Hepatic stellate cell (primary cell): ENCODE measurements around the gene SWAP70.
A peak's percentile ranks its signal among the peaks of the same experiment; 100 is the strongest.

Experiments used
- DNase-seq: peaks from one replicate; pipeline ENCODE4 v3.0.0; 2011; ENCODE audit warnings: low spot score

Gene SWAP70

DNA sequence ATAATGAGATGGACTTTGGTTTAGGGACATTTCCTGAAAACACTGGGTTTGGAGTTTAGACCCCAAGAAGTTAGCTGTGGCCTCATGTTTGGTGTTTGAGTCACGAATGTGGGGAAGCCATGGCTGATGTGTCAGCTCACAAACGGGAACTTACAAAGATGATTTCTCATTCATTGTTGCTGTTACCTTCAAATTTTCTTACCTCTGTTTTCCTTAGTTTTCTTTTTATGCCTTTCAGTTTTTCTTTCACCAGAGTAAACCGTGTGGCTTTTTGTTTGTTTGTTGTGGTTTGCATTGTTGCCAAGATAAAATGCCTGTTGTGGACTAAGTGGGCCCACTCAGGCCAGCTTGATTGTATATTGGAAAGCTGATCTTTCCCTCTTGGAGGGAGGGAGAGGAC lies 89.1 kb downstream of the SWAP70 start:
- DNase-seq: peak; percentile 66

GRCh38 chr11:9754010-9754471 lies 90.2 kb downstream of the SWAP70 start:
- no peak for DNase-seq

GRCh38 chr11:9755561-9756185 lies 91.8 kb downstream of the SWAP70 start:
- DNase-seq: peak; percentile 90

DNA sequence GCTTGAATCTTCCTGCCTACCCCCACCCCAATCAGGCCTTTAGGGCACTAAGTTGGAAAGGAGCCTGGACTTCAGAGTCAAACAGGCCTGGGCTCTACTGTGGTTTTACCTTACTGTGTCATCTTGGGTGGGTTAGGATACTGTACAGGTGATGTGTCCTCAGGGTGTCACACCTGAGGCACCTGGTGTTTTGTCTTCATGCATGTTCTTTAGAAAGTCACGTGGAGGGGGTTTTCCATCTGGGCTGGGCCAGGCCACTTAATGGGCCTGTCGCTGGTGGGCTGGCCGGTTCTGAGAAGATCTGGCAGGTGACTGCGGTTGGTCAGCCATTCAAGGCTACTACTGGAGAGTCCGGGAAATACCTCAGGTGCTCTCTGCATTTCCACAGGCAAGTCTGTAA lies 92.6 kb downstream of the SWAP70 start:
- no peak for DNase-seq

- DNase-seq: no peak
Observed at GRCh38 chr11:9756878-9757277, 93.0 kb downstream of the SWAP70 start.

- DNase-seq: peak; percentile 93
Observed at GRCh38 chr11:9757809-9758636, 94.1 kb downstream of the SWAP70 start.

DNA sequence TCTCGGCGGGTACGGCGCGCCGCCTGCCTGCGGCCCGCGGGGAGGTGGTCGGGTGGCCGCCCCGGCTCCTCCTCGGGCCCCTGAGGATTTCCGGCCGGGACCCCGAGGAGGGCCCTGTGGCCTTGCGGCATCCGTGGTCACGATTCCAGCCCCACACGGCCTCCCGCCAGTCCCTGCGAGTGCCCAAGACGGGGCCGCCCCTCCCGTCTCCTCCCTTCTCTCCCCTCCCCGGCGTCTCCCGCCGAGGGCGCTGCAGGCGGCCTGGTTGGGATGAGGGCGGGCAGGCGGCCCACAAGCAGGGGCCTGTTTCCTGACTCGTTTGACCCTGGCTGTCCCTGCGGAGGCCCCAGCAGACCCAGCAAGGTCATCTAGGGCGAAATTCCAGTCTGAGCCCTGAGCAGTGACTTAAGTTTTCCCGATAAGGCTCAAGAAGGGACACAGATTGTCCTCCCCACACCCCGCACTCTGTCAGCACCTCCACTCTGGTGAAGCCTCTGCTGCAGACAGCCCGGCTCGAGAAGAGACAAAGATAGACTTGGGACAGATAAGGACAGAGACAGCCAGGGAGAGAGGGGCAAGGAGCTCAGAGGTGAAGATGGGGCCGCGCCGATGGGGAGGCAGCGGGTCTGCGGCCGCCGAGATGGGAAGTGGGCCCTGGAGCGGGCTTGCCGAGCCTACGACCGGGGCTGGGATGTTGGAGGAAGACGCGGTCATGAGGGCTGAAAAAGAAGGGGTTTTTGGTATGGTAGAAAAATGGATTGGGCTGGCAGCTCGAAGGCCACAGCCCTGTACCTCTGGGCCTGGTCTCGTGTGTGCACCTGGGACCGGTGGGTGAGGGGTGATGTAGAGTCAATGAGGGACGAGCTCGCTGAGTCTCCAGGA lies 95.0 kb downstream of the SWAP70 start:
- DNase-seq: peak; percentile 72

DNA sequence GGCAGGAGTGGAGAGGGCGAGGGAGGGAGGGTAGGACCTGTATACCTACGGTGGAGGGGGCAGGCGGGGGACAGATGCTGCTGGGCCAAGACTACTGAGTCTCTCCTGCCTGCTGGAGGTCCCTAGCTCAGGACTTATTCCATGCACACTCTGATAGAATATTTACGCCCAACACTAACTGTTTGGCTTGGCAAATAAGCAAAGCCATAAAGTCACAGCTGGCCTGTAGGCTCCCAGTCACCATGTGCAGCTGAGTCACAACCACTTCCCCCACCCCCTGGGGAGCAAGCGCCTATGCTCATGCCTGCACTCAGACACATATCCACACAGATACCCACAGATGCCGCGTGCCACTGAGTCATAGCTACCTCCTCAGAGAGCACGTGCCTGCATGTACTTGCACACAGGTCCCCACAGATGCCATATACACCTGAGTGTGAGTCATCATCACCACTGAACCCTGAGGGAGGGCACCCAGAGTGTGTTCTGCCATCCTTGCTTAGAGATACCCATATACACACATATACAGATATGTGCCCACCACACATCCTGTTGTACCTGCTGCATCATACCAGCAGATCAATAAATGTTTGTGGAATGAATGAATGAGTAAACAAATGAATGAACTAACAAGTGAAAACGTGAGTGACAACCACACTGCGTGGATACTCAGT lies 95.8 kb downstream of the SWAP70 start:
- DNase-seq: peak; percentile 97

- DNase-seq: peak; percentile 77
Observed at GRCh38 chr11:9760193-9760575, 96.3 kb downstream of the SWAP70 start.

GRCh38 chr11:9761441-9761945 lies 97.6 kb downstream of the SWAP70 start:
- no peak for DNase-seq

DNA sequence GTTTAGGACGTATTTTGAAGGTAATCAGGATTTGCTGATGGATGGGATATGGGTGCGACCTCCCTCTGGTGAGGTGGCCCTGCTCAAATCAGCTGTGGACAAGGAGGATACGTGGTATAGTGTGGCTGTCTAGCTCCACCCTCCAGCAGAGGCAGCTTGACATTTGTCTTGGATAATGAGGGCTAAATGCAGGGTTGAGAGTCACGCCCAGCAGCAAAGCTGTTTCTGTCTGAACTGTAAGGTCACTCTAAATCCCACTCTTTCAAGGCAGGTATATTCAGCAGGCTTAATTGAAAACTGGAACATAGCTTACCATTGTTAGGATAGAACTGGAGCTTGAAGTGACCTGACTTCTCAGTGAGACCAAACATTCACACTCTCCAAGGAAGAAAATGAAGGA lies 98.7 kb downstream of the SWAP70 start:
- no peak for DNase-seq

- no peak for DNase-seq
Observed at GRCh38 chr11:9763301-9763700, 99.4 kb downstream of the SWAP70 start.

GRCh38 chr11:9765320-9766101 lies 101.6 kb downstream of the SWAP70 start:
- DNase-seq: peak; percentile 83

GRCh38 chr11:9769621-9770020 lies 105.7 kb downstream of the SWAP70 start:
- no peak for DNase-seq

DNA sequence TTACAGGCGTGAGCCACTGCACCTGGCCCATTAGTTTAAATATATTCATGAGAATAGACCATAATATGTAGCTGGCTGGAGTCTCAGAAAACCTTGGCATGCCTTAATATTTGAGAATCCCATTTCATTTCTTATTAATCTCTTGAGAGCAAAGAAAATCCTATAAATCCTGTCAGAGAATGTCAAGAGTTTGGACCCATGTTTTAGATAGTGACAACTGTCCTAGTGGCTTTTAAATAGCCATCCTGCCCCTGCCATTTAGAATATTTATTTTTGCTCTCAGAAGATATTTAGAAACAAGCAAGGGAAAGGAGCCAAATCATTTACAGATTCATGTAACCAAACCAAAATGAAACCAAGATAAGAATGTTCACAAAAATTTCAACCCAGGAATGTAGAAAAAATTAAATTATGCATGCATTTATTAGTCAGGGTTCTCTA lies 107.2 kb downstream of the SWAP70 start:
- no peak for DNase-seq

DNA sequence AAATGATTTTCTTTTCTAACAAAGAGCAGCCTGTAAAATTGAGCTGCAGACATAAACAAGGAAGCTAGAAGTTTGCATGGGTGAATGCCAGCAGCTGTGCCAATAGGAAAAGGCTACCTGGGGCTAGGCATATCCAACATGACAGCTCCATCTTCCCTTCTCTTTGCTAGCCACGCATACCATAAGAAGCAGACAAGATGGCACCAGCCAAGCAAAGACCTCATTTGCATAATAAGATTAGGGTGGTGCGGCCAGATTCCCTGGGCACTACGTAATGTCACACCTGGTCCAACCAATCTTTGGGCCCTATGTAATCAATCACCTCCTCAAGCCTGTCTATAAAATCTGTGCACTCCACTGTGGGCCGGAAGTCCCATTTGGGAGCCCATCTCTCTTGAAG lies 108.3 kb downstream of the SWAP70 start:
- DNase-seq: no peak

- DNase-seq: no peak
Observed at GRCh38 chr11:9773524-9773923, 109.6 kb downstream of the SWAP70 start.

DNA sequence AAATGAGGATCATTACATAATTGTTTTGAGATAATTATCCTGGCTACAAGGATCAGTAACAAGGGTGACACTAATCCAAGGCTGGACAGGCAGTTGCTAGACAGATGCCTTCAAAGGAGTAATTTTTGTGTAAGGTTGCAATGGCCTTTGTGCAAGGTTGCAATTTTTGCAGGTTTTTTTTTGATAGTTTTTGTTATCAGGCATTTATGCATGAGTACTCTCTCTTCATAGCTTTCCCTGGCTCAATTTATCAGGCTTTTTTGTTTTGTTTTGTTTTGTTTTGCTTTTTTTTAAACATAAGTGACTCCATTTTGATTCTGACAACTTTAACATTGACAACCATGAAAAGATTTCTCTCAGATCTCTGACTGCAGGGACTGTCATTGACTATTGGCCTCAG lies 110.2 kb downstream of the SWAP70 start:
- no peak for DNase-seq

DNA sequence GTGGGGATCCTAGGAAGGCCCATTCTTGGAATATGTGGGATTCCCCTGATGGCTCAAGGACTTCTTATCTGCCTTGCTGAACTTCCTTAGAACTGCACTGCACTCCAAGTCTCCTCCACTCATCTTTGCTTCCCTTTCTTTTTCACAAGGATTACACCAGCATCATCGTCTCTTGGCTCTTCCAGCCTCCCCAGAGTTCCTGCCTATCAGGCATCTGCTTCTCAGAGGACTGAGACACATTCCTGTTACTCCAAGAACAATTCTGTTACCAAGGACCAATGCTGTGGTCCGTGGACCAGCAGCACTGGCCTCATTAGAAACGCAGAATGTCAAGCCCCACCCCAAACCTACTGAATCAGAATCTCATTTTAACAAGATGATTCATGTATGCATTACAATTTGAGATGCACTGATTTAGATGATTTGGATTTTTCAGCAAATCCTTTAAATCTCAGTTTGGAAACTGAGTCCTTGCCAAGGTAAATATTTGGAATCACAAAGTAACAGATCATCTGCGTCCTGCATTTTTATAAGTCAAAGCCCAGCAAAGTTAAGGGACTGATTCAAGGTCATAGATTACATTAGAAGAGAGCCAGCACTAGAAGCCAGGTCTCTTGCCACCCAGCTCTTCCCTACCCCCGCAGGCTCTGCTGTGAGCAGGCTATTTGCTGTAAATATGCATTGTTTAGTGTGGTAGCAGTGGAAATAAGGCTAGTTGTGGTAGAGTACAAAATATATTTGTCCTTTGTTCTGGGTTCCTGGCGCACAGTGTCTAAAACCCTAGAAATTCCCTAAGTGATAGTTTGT lies 110.9 kb downstream of the SWAP70 start:
- peak; percentile 88 for DNase-seq

- no peak for DNase-seq
Observed at GRCh38 chr11:9775398-9775779, 111.5 kb downstream of the SWAP70 start.
